Dermis blood vessel endothelial cell (primary cell): ENCODE results near the gene HOXC6. TPM values are rescaled to one million over a fixed set of nuclear protein-coding genes. Genes with fewer than 3 reads are reported as not detected.
A peak's percentile ranks its signal among the peaks of the same experiment; 100 is the strongest.

Experiments
- DNase-seq: peaks from one replicate; pipeline ENCODE4 v3.0.0; 2010
- total RNA-seq: library from RNA; depleted of rRNA; stranded (reverse); fragments of >200 nt; gene quantifications from 2 replicates; pipeline ENCODE4 v1.2.3, GENCODE V29; 2014

Gene HOXC6
- total RNA-seq, result under 0.01 and 0.05 TPM in 2 replicates

- DNase-seq, result no peak
Measured at GRCh38 chr12:54028314-54029201, at the start of gene HOXC6. HOXC6 (plus strand) TSS chr12:54028440; CDS start chr12:54028522, 82 bp downstream.

GRCh38 chr12:53978477-53979356 lies 49.5 kb upstream of the HOXC6 start:
- no peak for DNase-seq

GRCh38 chr12:53980104-53980801 lies 48.0 kb upstream of the HOXC6 start:
- DNase-seq, result no peak

- DNase-seq, result no peak
Measured at GRCh38 chr12:53980802-53981496, 47.3 kb upstream of the HOXC6 start.

- no peak for DNase-seq
Measured at GRCh38 chr12:53981634-53982565, 46.3 kb upstream of the HOXC6 start.

GRCh38 chr12:53982648-53983567 lies 45.3 kb upstream of the HOXC6 start:
- no peak for DNase-seq

GRCh38 chr12:53983568-53983949 lies 44.7 kb upstream of the HOXC6 start:
- no peak for DNase-seq

GRCh38 chr12:53983950-53984572 lies 44.2 kb upstream of the HOXC6 start:
- DNase-seq, result no peak

- peak; percentile 82 for DNase-seq
Measured at GRCh38 chr12:53984901-53985691, 43.1 kb upstream of the HOXC6 start, which contains the start of gene HOXC10. HOXC10 (plus strand) TSS chr12:53985146; CDS start chr12:53985260, 114 bp downstream.

- no peak for DNase-seq
Measured at GRCh38 chr12:53985692-53985993, 42.6 kb upstream of the HOXC6 start.

GRCh38 chr12:53985994-53986685 lies 42.1 kb upstream of the HOXC6 start:
- DNase-seq, result no peak

GRCh38 chr12:53986686-53987483 lies 41.4 kb upstream of the HOXC6 start:
- DNase-seq, result no peak

GRCh38 chr12:53987787-53988230 lies 40.4 kb upstream of the HOXC6 start:
- no peak for DNase-seq

- no peak for DNase-seq
Measured at GRCh38 chr12:53988541-53989226, 39.6 kb upstream of the HOXC6 start.

GRCh38 chr12:53989227-53990113 lies 38.8 kb upstream of the HOXC6 start:
- peak; percentile 42 for DNase-seq
